NB4 (cell line): ENCODE results near the gene SMTN.

Experiments
- DNase-seq: peaks from one replicate; pipeline ENCODE4 v3.0.0; 2010; ENCODE audit warnings: low read depth
- H3K4me3 ChIP-seq: one replicate; pipeline ENCODE4 v1.5.1; 2011; ENCODE audit warnings: mild to moderate bottlenecking, low read depth, low read length, moderate library complexity
- MYC ChIP-seq: IDR thresholded peaks from 2 replicates; pipeline ENCODE4 v1.6.1; 2011; ENCODE audit warnings: low read depth, low read length
- POLR2A ChIP-seq: IDR thresholded peaks from 2 replicates; pipeline ENCODE4 v1.6.1; 2011; ENCODE audit warnings: mild to moderate bottlenecking; ENCODE audit not compliant: insufficient read length; ENCODE audit errors: extremely low read depth
- TF ChIP-seq, protein P1 (sequence below): IDR thresholded peaks from one replicate; pipeline ENCODE4 v1.5.1; 2012; ENCODE audit warnings: low read depth, low read length
- TF ChIP-seq, protein P2 (sequence below): IDR thresholded peaks from 2 replicates; pipeline ENCODE4 v1.6.1; 2011; ENCODE audit warnings: low read depth, low read length

Gene SMTN

DNA sequence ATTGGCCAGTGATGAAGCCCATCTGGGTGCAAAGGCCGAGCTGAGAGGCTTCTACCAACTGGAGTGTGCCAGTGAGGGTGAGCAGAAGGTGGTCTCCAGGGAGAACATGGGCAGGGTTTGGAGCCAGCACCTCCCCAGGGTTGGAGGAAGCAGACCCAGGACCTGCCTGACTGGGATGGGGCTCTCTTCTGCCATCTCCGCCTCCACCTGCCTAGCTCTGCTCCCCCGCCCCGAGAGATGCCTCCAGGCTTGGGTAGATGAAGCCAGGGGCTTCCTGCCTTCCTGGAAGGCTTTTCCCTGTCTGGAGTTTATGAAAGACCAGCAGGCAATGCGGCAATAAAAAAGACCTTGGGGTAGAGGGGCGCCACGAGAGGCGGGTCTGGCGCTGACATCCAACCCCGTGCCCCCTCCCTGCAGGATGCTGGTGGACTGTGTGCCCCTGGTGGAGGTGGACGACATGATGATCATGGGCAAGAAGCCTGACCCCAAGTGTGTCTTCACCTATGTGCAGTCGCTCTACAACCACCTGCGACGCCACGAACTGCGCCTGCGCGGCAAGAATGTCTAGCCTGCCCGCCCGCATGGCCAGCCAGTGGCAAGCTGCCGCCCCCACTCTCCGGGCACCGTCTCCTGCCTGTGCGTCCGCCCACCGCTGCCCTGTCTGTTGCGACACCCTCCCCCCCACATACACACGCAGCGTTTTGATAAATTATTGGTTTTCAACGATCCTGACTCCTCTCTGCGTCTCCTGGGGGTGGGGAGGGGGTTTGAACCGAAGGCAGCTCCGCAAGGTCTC lies 23.0 kb downstream of the SMTN start:
- TF ChIP-seq MYC (no peak), POLR2A (no peak)
- TF ChIP-seq, protein P1, sequence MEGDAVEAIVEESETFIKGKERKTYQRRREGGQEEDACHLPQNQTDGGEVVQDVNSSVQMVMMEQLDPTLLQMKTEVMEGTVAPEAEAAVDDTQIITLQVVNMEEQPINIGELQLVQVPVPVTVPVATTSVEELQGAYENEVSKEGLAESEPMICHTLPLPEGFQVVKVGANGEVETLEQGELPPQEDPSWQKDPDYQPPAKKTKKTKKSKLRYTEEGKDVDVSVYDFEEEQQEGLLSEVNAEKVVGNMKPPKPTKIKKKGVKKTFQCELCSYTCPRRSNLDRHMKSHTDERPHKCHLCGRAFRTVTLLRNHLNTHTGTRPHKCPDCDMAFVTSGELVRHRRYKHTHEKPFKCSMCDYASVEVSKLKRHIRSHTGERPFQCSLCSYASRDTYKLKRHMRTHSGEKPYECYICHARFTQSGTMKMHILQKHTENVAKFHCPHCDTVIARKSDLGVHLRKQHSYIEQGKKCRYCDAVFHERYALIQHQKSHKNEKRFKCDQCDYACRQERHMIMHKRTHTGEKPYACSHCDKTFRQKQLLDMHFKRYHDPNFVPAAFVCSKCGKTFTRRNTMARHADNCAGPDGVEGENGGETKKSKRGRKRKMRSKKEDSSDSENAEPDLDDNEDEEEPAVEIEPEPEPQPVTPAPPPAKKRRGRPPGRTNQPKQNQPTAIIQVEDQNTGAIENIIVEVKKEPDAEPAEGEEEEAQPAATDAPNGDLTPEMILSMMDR: no peak
- TF ChIP-seq, protein P2, sequence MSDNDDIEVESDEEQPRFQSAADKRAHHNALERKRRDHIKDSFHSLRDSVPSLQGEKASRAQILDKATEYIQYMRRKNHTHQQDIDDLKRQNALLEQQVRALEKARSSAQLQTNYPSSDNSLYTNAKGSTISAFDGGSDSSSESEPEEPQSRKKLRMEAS: no peak
- no peak for DNase-seq
- no peak overlapping the region for H3K4me3 ChIP-seq

DNA sequence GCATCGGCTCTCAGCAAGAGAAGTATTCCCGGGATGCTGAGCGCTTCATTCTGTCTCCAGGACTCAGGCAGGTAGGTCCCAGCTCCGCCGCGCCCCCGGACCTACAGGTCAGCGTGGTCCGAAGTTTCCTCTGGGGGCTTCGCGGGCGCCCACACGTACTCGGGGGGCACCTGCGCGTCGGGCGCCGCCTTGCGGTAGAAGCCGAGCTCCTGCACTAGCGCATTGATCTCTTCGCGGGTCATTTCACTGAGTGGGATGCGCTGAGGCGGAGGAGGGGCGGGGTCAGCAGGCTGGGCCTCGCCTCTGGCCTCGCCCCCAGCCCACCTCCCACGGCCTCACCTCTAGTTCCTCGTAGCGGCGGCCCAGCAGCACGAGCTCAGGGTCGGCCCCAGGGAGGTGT lies 23.8 kb downstream of the SMTN start:
- TF ChIP-seq POLR2A (no peak), MYC (no peak)
- TF ChIP-seq, protein P2: no peak
- TF ChIP-seq, protein P1: no peak
- no peak for DNase-seq
- no peak overlapping the region for H3K4me3 ChIP-seq

GRCh38 chr22:31105282-31105929 lies 24.3 kb downstream of the SMTN start:
- TF ChIP-seq, protein P1: no peak
- no peak for DNase-seq
- no peak overlapping the region for H3K4me3 ChIP-seq

GRCh38 chr22:31106001-31106571 lies 25.0 kb downstream of the SMTN start:
- no peak for DNase-seq
- TF ChIP-seq, protein P1: no peak
- TF ChIP-seq MYC: no peak
- TF ChIP-seq, protein P2: no peak
- TF ChIP-seq POLR2A: no peak
- H3K4me3 ChIP-seq: no peak overlapping the region

GRCh38 chr22:31106731-31107177 lies 25.6 kb downstream of the SMTN start:
- no peak for DNase-seq
- TF ChIP-seq, protein P1: no peak
- H3K4me3 ChIP-seq: no peak overlapping the region
